HEK293 (cell line): ENCODE data around the gene CD96.

Source experiments
- CTCF ChIP-seq: fragments of 450-650 bp; formaldehyde crosslinking; IDR thresholded peaks from 2 replicates; pipeline ENCODE4 v1.5.1; 2016; ENCODE audit warnings: missing biosample characterization, missing genetic modification characterization
- GLIS1 ChIP-seq: fragments of 450-650 bp; formaldehyde crosslinking; IDR thresholded peaks from 2 replicates; pipeline ENCODE4 v1.5.1; 2016; ENCODE audit warnings: missing biosample characterization, missing genetic modification characterization
- PATZ1 ChIP-seq: fragments of 450-650 bp; formaldehyde crosslinking; IDR thresholded peaks from 2 replicates; pipeline ENCODE4 v1.5.1; 2016; ENCODE audit warnings: missing biosample characterization, missing genetic modification characterization
- PRDM10 ChIP-seq: fragments of 450-650 bp; formaldehyde crosslinking; IDR thresholded peaks from 2 replicates; pipeline ENCODE4 v1.5.1; 2016; ENCODE audit warnings: missing biosample characterization, missing genetic modification characterization
- RBAK ChIP-seq: fragments of 450-650 bp; formaldehyde crosslinking; IDR thresholded peaks from 2 replicates; pipeline ENCODE4 v1.5.1; 2016; ENCODE audit warnings: missing biosample characterization, missing genetic modification characterization
- ZNF138 ChIP-seq: fragments of 450-650 bp; formaldehyde crosslinking; IDR thresholded peaks from 2 replicates; pipeline ENCODE4 v1.5.1; 2016; ENCODE audit warnings: missing biosample characterization, missing genetic modification characterization, borderline replicate concordance
- ZNF19 ChIP-seq: fragments of 450-650 bp; formaldehyde crosslinking; IDR thresholded peaks from 2 replicates; pipeline ENCODE4; 2016; ENCODE audit warnings: missing biosample characterization, missing genetic modification characterization, low read depth
- ZNF24 ChIP-seq: fragments of 450-650 bp; formaldehyde crosslinking; IDR thresholded peaks from 2 replicates; pipeline ENCODE4 v1.5.1; 2016; ENCODE audit warnings: missing biosample characterization, missing genetic modification characterization
- ZNF274 ChIP-seq, 2 experiments: fragments of 200-500 bp in 1 of 2; fragments of 450-650 bp in 1 of 2; sonication (Bioruptor generic) in 1 of 2; formaldehyde crosslinking in 1 of 2; IDR thresholded peaks; 2 replicates each; pipeline versions ENCODE4 v1.5.1 to v1.6.1; 2014 to 2016; ENCODE audit warnings: borderline replicate concordance in 1 of 2, inconsistent platforms in 1 of 2, low read length in 1 of 2, missing biosample characterization in 1 of 2, missing genetic modification characterization in 1 of 2
- ZNF311 ChIP-seq: fragments of 450-650 bp; formaldehyde crosslinking; IDR thresholded peaks from 2 replicates; pipeline ENCODE4 v1.5.1; 2017; ENCODE audit warnings: missing biosample characterization, missing genetic modification characterization, borderline replicate concordance
- ZNF404 ChIP-seq: fragments of 450-650 bp; formaldehyde crosslinking; IDR thresholded peaks from 2 replicates; pipeline ENCODE4 v1.5.1; 2017; ENCODE audit warnings: missing biosample characterization, missing genetic modification characterization
- ZNF830 ChIP-seq: fragments of 450-650 bp; IDR thresholded peaks from 2 replicates; pipeline ENCODE4 v1.5.0; 2018; ENCODE audit warnings: missing biosample characterization, missing genetic modification characterization, low read depth, mild to moderate bottlenecking, moderate library complexity
- TF ChIP-seq, protein P1 (sequence below): fragments of 450-650 bp; formaldehyde crosslinking; IDR thresholded peaks from 2 replicates; pipeline ENCODE4 v1.5.1; 2016; ENCODE audit warnings: missing biosample characterization, missing genetic modification characterization, borderline replicate concordance

GRCh38 chr3:111627092-111627491, 85.1 kb downstream of the CD96 start:
- TF ChIP-seq ZNF138 (tag by site-specific recombination) (no peak), CTCF (tag by site-specific recombination) (no peak), RBAK (no peak), ZNF274 (IDR thresholded peaks at IDR 0.05; ENCODE audit: low read length) (no peak), ZNF274 (tag by site-specific recombination; IDR thresholded peaks at IDR 0.05; ENCODE audit: borderline replicate concordance) (no peak), ZNF830 (tag by site-specific recombination) (no peak), ZNF404 (no peak), ZNF19 (tag by site-specific recombination) (no peak), PRDM10 (tag by site-specific recombination) (no peak), ZNF24 (no peak), PATZ1 (tag by site-specific recombination) (no peak), ZNF311 (tag by site-specific recombination) (no peak), GLIS1 (tag by site-specific recombination) (no peak)
- TF ChIP-seq, protein P1, sequence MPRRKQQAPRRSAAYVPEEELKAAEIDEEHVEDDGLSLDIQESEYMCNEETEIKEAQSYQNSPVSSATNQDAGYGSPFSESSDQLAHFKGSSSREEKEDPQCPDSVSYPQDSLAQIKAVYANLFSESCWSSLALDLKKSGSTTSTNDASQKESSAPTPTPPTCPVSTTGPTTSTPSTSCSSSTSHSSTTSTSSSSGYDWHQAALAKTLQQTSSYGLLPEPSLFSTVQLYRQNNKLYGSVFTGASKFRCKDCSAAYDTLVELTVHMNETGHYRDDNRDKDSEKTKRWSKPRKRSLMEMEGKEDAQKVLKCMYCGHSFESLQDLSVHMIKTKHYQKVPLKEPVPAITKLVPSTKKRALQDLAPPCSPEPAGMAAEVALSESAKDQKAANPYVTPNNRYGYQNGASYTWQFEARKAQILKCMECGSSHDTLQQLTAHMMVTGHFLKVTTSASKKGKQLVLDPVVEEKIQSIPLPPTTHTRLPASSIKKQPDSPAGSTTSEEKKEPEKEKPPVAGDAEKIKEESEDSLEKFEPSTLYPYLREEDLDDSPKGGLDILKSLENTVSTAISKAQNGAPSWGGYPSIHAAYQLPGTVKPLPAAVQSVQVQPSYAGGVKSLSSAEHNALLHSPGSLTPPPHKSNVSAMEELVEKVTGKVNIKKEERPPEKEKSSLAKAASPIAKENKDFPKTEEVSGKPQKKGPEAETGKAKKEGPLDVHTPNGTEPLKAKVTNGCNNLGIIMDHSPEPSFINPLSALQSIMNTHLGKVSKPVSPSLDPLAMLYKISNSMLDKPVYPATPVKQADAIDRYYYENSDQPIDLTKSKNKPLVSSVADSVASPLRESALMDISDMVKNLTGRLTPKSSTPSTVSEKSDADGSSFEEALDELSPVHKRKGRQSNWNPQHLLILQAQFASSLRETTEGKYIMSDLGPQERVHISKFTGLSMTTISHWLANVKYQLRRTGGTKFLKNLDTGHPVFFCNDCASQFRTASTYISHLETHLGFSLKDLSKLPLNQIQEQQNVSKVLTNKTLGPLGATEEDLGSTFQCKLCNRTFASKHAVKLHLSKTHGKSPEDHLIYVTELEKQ (tag by site-specific recombination), result no peak
